GM12891 (cell line): Measurements from ENCODE around the gene NELFB.
"Not testable (repeated sequence)": the region's sequence is repeated elsewhere in the genome, so short reads cannot be mapped to it uniquely, and the experiment has no call there.

ENCODE experiments used
- DNase-seq: peaks from one replicate; pipeline ENCODE4 v3.0.0; 2011; ENCODE audit warnings: low spot score; ENCODE audit not compliant: insufficient read length
- FAIRE-seq: peaks from 2 replicates; lab custom pipeline; 2011; peaks lifted over from hg19 to GRCh38; lab: Jason Lieb, UNC
- PAX5 ChIP-seq: IDR thresholded peaks from 2 replicates; pipeline ENCODE4 v1.6.1; 2011; ENCODE audit warnings: low read length, moderate library complexity, mild to moderate bottlenecking; ENCODE audit not compliant: insufficient read depth, severe bottlenecking
- POLR2A ChIP-seq: IDR thresholded peaks from 2 replicates; pipeline ENCODE4 v1.6.1; 2011; ENCODE audit warnings: low read depth, low read length, control low read depth
- POLR2AphosphoS5 ChIP-seq: IDR thresholded peaks from 2 replicates; pipeline ENCODE4 v1.6.1; 2011; ENCODE audit warnings: low read depth, low read length, control low read depth
- POU2F2 ChIP-seq: IDR thresholded peaks from 2 replicates; pipeline ENCODE4 v1.6.1; 2011; ENCODE audit warnings: low read depth, mild to moderate bottlenecking, control low read depth, low read length, moderate library complexity
- SPI1 ChIP-seq: IDR thresholded peaks from 2 replicates; pipeline ENCODE4 v1.6.1; 2011; ENCODE audit warnings: low read depth, low read length, control low read depth
- TAF1 ChIP-seq: IDR thresholded peaks from 2 replicates; pipeline ENCODE4 v1.6.1; 2011; ENCODE audit warnings: low read depth, low read length, control low read depth

The NELFB gene

GRCh38 chr9:137234758-137235423, 20.2 kb upstream of the NELFB start:
- FAIRE-seq = no peak
- no peak for DNase-seq
- TF ChIP-seq PAX5 = no peak
- TF ChIP-seq TAF1 = no peak
- no peak for TF ChIP-seq POU2F2
- TF ChIP-seq SPI1 = 0 out of 2 replicates have a peak, but pooled peaks have one; percentile 18

GRCh38 chr9:137235424-137236237, 19.5 kb upstream of the NELFB start:
- FAIRE-seq = peak; percentile 31
- no peak for DNase-seq
- TF ChIP-seq POU2F2 = no peak

- DNase-seq (peak; percentile 99), FAIRE-seq (peak; percentile 95)
- no peak for TF ChIP-seq POLR2A
- TF ChIP-seq SPI1 = no peak
Measured at GRCh38 chr9:137236238-137236935, 18.7 kb upstream of the NELFB start.

GRCh38 chr9:137236936-137237421, 18.1 kb upstream of the NELFB start:
- FAIRE-seq (peak; percentile 57), DNase-seq (no peak)
- TF ChIP-seq POLR2A = no peak
- no peak for TF ChIP-seq POU2F2
- TF ChIP-seq POLR2AphosphoS5 = no peak
- no peak for TF ChIP-seq TAF1
- TF ChIP-seq SPI1 = no peak
- no peak for TF ChIP-seq PAX5

GRCh38 chr9:137237759-137238726, 17.1 kb upstream of the NELFB start:
- DNase-seq = no peak
- no peak for TF ChIP-seq PAX5
- FAIRE-seq = no peak

GRCh38 chr9:137239541-137240200, 15.5 kb upstream of the NELFB start:
- DNase-seq, FAIRE-seq: not testable (repeated sequence)

- DNase-seq (peak; percentile 67), FAIRE-seq (no peak)
- TF ChIP-seq TAF1 = peak; percentile 21
- no peak for TF ChIP-seq POU2F2
Measured at GRCh38 chr9:137240318-137240840, 14.7 kb upstream of the NELFB start.

GRCh38 chr9:137240841-137241489, 14.2 kb upstream of the NELFB start, which contains the start of gene TUBB4B:
TUBB4B (plus strand) TSS chr9:137241287; CDS start chr9:137241361, 74 bp downstream.
- no peak for TF ChIP-seq SPI1
- peak; percentile 99 for TF ChIP-seq POLR2A
- TF ChIP-seq POLR2AphosphoS5 = peak; percentile 99
- no peak for TF ChIP-seq PAX5
- TF ChIP-seq TAF1 = peak; percentile 99
- peak; percentile 90 for TF ChIP-seq POU2F2
- FAIRE-seq (peak; percentile 100), DNase-seq (peak; percentile 99)

GRCh38 chr9:137241490-137242268, 13.4 kb upstream of the NELFB start:
- DNase-seq (peak; percentile 65), FAIRE-seq (peak; percentile 33)
- TF ChIP-seq SPI1 = no peak
- TF ChIP-seq POLR2AphosphoS5 = no peak
- TF ChIP-seq POU2F2 = no peak
- no peak for TF ChIP-seq PAX5
- TF ChIP-seq TAF1 = no peak
- TF ChIP-seq POLR2A = no peak
